RWPE2 (cell line): ENCODE data around the gene PRKD2.

Experiments
- ATAC-seq: fragments of 200-7000 bp; cut with Tn5 transposase; 3 replicates; pipeline ENCODE4 v1.9.1; 2021; ENCODE audit warnings: low read depth
- DNase-seq: peaks from one replicate; pipeline ENCODE4 v3.0.0-alpha.2; 2020; ENCODE audit warnings: low spot score
- H3K27ac ChIP-seq: fragments of 450-650 bp; 2 replicates; pipeline ENCODE4 v1.5.1; 2017; ENCODE audit warnings: mild to moderate bottlenecking; ENCODE audit not compliant: poor library complexity, severe bottlenecking
- H3K27me3 ChIP-seq: fragments of 250-450 bp; sonication (Bioruptor Pico); 2 replicates; pipeline ENCODE4 v1.5.1; 2021; ENCODE audit warnings: mild to moderate bottlenecking, moderate library complexity; ENCODE audit not compliant: insufficient read depth, poor library complexity, severe bottlenecking
- H3K36me3 ChIP-seq: fragments of 250-450 bp; sonication (Bioruptor Pico); 2 replicates; pipeline ENCODE4 v1.5.1; 2020; ENCODE audit warnings: low read depth, mild to moderate bottlenecking, moderate library complexity
- H3K4me1 ChIP-seq: fragments of 250-450 bp; sonication (Bioruptor Pico); 2 replicates; pipeline ENCODE4 v1.5.1; 2021; ENCODE audit warnings: mild to moderate bottlenecking, moderate library complexity; ENCODE audit not compliant: insufficient read depth, poor library complexity, severe bottlenecking
- H3K4me3 ChIP-seq: fragments of 250-450 bp; sonication (Bioruptor Pico); 2 replicates; pipeline ENCODE4 v1.5.1; 2021; ENCODE audit warnings: mild to moderate bottlenecking, moderate library complexity; ENCODE audit not compliant: severe bottlenecking
- H3K9me3 ChIP-seq: fragments of 250-450 bp; sonication (Bioruptor Pico); 2 replicates; pipeline ENCODE4 v1.5.1; 2021; ENCODE audit warnings: mild to moderate bottlenecking, moderate library complexity; ENCODE audit not compliant: severe bottlenecking
- CTCF ChIP-seq: fragments of 450-650 bp; IDR thresholded peaks from one replicate; pipeline ENCODE4 v1.5.1; 2017; ENCODE audit warnings: mild to moderate bottlenecking, moderate library complexity; ENCODE audit not compliant: poor library complexity, severe bottlenecking

Gene PRKD2

GRCh38 chr19:46725036-46725820, 8.3 kb upstream of the PRKD2 start:
- Histone ChIP-seq H3K27ac (no peak overlapping the region), H3K36me3 (peaks cover 85% of the 10 kb centered on the region), H3K4me3 (no peak overlapping the region), H3K27me3 (no peaks in the 10 kb centered on the region), H3K9me3 (no peaks in the 10 kb centered on the region), H3K4me1 (no peaks in the 10 kb centered on the region)
- ATAC-seq (no peak), DNase-seq (peak; percentile 62)
- no peak for TF ChIP-seq CTCF

- Histone ChIP-seq H3K4me1 (no peaks in the 10 kb centered on the region), H3K36me3 (peaks cover 80% of the 10 kb centered on the region), H3K27ac (no peak overlapping the region), H3K9me3 (no peaks in the 10 kb centered on the region), H3K27me3 (no peaks in the 10 kb centered on the region), H3K4me3 (no peak overlapping the region)
- DNase-seq (no peak), ATAC-seq (no peak)
- no peak for TF ChIP-seq CTCF
Measured at GRCh38 chr19:46724468-46724867, 7.6 kb upstream of the PRKD2 start.

GRCh38 chr19:46723471-46723870, 6.6 kb upstream of the PRKD2 start:
- Histone ChIP-seq H3K27me3 (no peaks in the 10 kb centered on the region), H3K4me3 (no peak overlapping the region), H3K27ac (no peak overlapping the region), H3K4me1 (no peaks in the 10 kb centered on the region), H3K36me3 (peaks cover 72% of the 10 kb centered on the region), H3K9me3 (no peaks in the 10 kb centered on the region)
- DNase-seq (no peak), ATAC-seq (no peak)
- no peak for TF ChIP-seq CTCF

DNA sequence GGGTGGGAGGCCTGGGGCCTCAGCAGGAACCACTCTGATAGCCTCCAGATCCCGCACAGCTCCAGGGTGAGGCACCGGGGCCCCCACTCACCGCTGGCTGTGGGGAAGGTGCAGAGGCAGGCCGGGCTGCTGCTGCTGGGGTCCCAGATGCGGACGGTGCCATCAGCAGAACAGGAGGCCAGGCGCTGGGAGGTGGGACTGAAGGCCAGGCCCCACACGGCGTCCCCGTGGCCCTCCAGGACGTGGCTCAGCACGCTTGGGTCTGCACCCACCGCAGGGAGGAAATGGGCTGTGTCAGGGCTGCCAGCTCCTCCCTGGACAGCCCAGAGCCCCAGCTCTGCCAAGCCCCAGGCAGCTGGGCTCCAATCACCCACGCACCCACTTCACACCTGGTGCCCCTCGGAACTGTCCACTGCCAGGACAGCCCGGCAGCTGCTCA, 6.1 kb upstream of the PRKD2 start:
- no peak overlapping the region for H3K4me3 ChIP-seq
- H3K36me3 ChIP-seq: peaks cover 68% of the 10 kb centered on the region
- TF ChIP-seq CTCF: no peak
- ATAC-seq (no peak), DNase-seq (no peak)
- H3K4me1 ChIP-seq: peaks cover under 1% of the 10 kb centered on the region
- H3K27me3 ChIP-seq: no peaks in the 10 kb centered on the region
- H3K27ac ChIP-seq: no peak overlapping the region
- no peaks in the 10 kb centered on the region for H3K9me3 ChIP-seq

DNA sequence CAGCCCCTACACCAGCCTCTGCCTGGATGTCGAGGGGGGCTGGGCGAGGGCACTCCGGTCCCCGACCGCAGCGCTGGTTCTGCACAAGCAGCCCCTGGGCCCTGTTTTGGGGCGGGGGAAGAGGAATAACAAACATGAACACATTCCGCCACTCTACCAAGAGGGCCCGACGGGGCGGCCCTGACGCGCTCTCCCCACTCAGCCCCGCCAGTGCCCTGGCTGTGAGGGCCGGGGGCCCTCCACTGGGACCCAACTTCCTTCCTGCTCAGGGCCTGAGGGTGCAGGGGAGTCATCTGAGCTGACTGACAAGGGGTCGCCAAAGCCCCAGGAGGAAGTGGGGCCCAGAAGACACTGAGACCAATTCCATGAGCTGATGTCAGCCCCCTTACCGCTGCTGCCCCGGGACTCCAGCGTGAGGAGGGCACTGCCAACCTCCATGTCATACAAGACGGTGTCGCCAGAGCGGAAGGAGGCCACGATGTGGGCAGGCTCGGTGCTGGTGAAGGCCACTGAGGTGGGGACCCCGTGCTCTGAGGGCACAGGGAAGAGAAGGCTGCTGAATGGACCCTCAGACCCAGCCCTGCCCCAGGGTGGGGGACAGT, 5.6 kb upstream of the PRKD2 start:
- Histone ChIP-seq H3K4me1 (peaks cover 5% of the 10 kb centered on the region), H3K27me3 (no peaks in the 10 kb centered on the region), H3K36me3 (peaks cover 63% of the 10 kb centered on the region), H3K27ac (no peak overlapping the region), H3K4me3 (no peak overlapping the region), H3K9me3 (no peaks in the 10 kb centered on the region)
- ATAC-seq (no peak), DNase-seq (peak; percentile 67)
- TF ChIP-seq CTCF: no peak
